CD14-positive monocyte (primary cell): ENCODE results near the gene WEE1. TPM values are rescaled to one million over a fixed set of nuclear protein-coding genes. Genes with fewer than 3 reads are reported as not detected.

Experiments
- DNase-seq, 3 donors: peaks; one replicate each; pipeline ENCODE4 v3.0.0-alpha.2; 2011 to 2022
- H2AFZ ChIP-seq: 2 replicates; pipeline ENCODE4 v1.6.0; 2012; ENCODE audit warnings: mild to moderate bottlenecking, low read depth, low read length, inconsistent platforms; ENCODE audit not compliant: insufficient read depth, poor library complexity, severe bottlenecking
- H3K27ac ChIP-seq, 2 donors: 1 replicate in 1 of 2; 2 replicates in 1 of 2; pipeline ENCODE4 v1.5.1; 2012 to 2013; ENCODE audit warnings: low read length in 2 of 2, control low read depth in 1 of 2, inconsistent platforms in 1 of 2, low read depth in 1 of 2, mild to moderate bottlenecking in 1 of 2
- H3K27me3 ChIP-seq, 2 donors: one replicate each; pipeline versions ENCODE4 v1.6.0 to v1.6.1; 2011 to 2013; ENCODE audit warnings: low read length in 2 of 2; ENCODE audit not compliant: control insufficient read depth in 2 of 2, insufficient read depth in 2 of 2
- H3K36me3 ChIP-seq, 2 donors: replicated peaks in 1 of 2; 1 replicate in 1 of 2; 2 replicates in 1 of 2; pipeline versions ENCODE4 v1.5.1 to v1.6.1; 2012 to 2013; ENCODE audit warnings: low read length in 2 of 2, control low read depth in 1 of 2, inconsistent platforms in 1 of 2, mild to moderate bottlenecking in 1 of 2; ENCODE audit not compliant: insufficient read depth in 2 of 2, control insufficient read depth in 1 of 2
- H3K4me1 ChIP-seq, 2 donors: 1 replicate in 1 of 2; 2 replicates in 1 of 2; pipeline versions ENCODE4 v1.5.1 to v1.6.1; 2012 to 2013; ENCODE audit warnings: low read length in 2 of 2, control low read depth in 1 of 2, inconsistent platforms in 1 of 2, mild to moderate bottlenecking in 1 of 2, moderate library complexity in 1 of 2; ENCODE audit not compliant: insufficient read depth in 2 of 2, control insufficient read depth in 1 of 2
- H3K4me2 ChIP-seq: replicated peaks from 2 replicates; pipeline ENCODE3; 2012; ENCODE audit warnings: low read length, moderate library complexity, mild to moderate bottlenecking; ENCODE audit not compliant: poor library complexity, severe bottlenecking; ENCODE audit errors: extremely low read depth
- H3K4me3 ChIP-seq, 3 experiments: fragments of 200-600 bp in 1 of 3; sonication (generic) in 1 of 3; replicated peaks in 1 of 3; 1 replicate in 2 of 3; 2 replicates in 1 of 3; pipeline ENCODE4 v1.5.1; 2011 to 2013; ENCODE audit warnings: low read length in 3 of 3, mild to moderate bottlenecking in 3 of 3, control low read depth in 2 of 3, low read depth in 2 of 3, inconsistent platforms in 1 of 3, moderate library complexity in 1 of 3
- H3K79me2 ChIP-seq: 2 replicates; pipeline ENCODE4 v1.6.0; 2012; ENCODE audit warnings: mild to moderate bottlenecking, control low read depth, inconsistent platforms, low read length, moderate library complexity; ENCODE audit not compliant: insufficient read depth
- H3K9ac ChIP-seq: 2 replicates; pipeline ENCODE4 v1.6.0; 2017; ENCODE audit warnings: low read length, mild to moderate bottlenecking; ENCODE audit not compliant: insufficient read depth, poor library complexity, severe bottlenecking
- H3K9me3 ChIP-seq, 2 donors: replicated peaks in 1 of 2; 1 replicate in 1 of 2; 2 replicates in 1 of 2; pipeline versions ENCODE4 v1.5.1 to v1.6.1; 2012 to 2013; ENCODE audit warnings: low read length in 2 of 2, control low read depth in 1 of 2; ENCODE audit not compliant: control insufficient read depth in 1 of 2, insufficient read depth in 1 of 2
- H4K20me1 ChIP-seq: 2 replicates; pipeline ENCODE4 v1.6.0; 2012; ENCODE audit warnings: mild to moderate bottlenecking, low read length, control low read depth, moderate library complexity; ENCODE audit not compliant: insufficient read depth
- H3K27ac Mint-ChIP-seq, 7 donors: one replicate each; pipeline ENCODE4 v1.8.0; 2020; ENCODE audit warnings: mild to moderate bottlenecking in 7 of 7, mixed read lengths in 7 of 7, moderate library complexity in 6 of 7, inconsistent platforms in 2 of 7
- H3K27me3 Mint-ChIP-seq, 3 donors: one replicate each; pipeline ENCODE4 v1.8.0; 2021 to 2022; ENCODE audit warnings: low read depth in 3 of 3, mild to moderate bottlenecking in 3 of 3, mixed read lengths in 3 of 3, moderate library complexity in 3 of 3, inconsistent platforms in 1 of 3
- H3K36me3 Mint-ChIP-seq, 2 donors: one replicate each; pipeline ENCODE4 v1.8.0; 2020; ENCODE audit warnings: mixed read lengths in 2 of 2, inconsistent platforms in 1 of 2, mild to moderate bottlenecking in 1 of 2
- H3K4me1 Mint-ChIP-seq: one replicate; pipeline ENCODE4 v1.8.0; 2020; ENCODE audit warnings: mild to moderate bottlenecking, mixed read lengths
- H3K4me3 Mint-ChIP-seq, 2 donors: one replicate each; pipeline ENCODE4 v1.8.0; 2020; ENCODE audit warnings: mild to moderate bottlenecking in 2 of 2, mixed read lengths in 2 of 2, moderate library complexity in 1 of 2
- H3K9me3 Mint-ChIP-seq, 7 donors: one replicate each; pipeline ENCODE4 v1.8.0; 2020 to 2022; ENCODE audit warnings: mixed read lengths in 7 of 7, mild to moderate bottlenecking in 6 of 7, moderate library complexity in 6 of 7, inconsistent platforms in 2 of 7
- CTCF ChIP-seq: fragments of 200-600 bp; IDR thresholded peaks from one replicate; pipeline ENCODE4 v1.8.0; 2022; ENCODE audit warnings: antibody characterized with exemption, mild to moderate bottlenecking
- WGBS: methylation state at CpG from one replicate; pipeline ENCODE4 v1.1.5; 2013; ENCODE audit warnings: missing lambda C conversion rate; ENCODE audit not compliant: insufficient coverage; 5-methylcytosine and 5-hydroxymethylcytosine counted together
- intact Hi-C, 2 donors: fragments of 100-400 bp; cut with micrococcal nuclease; formaldehyde crosslinking; loops; one replicate each; pipeline versions ENCODE4 v1.15.0 to v1.15.1; 2023
- polyA plus RNA-seq, 3 donors: library from polyadenylated mRNA; depleted of rRNA in 1 of 3; unstranded in 2 of 3; stranded (reverse) in 1 of 3; fragments of 300-500 nt in 2 of 3; fragments of >200 nt in 1 of 3; fragmentation: Illumina TruSeq in 2 of 3; gene quantifications; 1 replicate in 2 of 3; 2 replicates in 1 of 3; pipeline ENCODE4 v1.2.3, GENCODE V29; 2012 to 2021

WEE1 gene
- polyA plus RNA-seq, 3 donors, result 0.05 to 0.41 (median 0.22) TPM

GRCh38 chr11:9568854-9569587 lies 4.4 kb upstream of the WEE1 start:
- TF ChIP-seq CTCF, result no peak
- H3K4me3 ChIP-seq, result no peak overlapping the region
- peak overlapping the region in 6 of 7 donors; percentile 69 to 88 (median 78) for H3K27ac Mint-ChIP-seq
- WGBS, result 46% methylated on average over 3 of the region's 7 CpGs
- H3K4me2 ChIP-seq, result no peak overlapping the region
- H3K36me3 ChIP-seq, result no peaks in the 10 kb centered on the region
- H3K4me1 Mint-ChIP-seq, result peaks cover 18% of the 10 kb centered on the region
- H3K9me3 ChIP-seq, result no peaks in the 10 kb centered on the region
- DNase-seq, result peak; percentile 16 to 49 (median 42)
- no peaks in the 10 kb centered on the region for H3K27me3 ChIP-seq
- no peak overlapping the region for H2AFZ ChIP-seq
- intact Hi-C loops, result no loop called here
- no peak overlapping the region for H3K4me3 Mint-ChIP-seq
- H3K79me2 ChIP-seq, result peaks cover 4% of the 10 kb centered on the region
- H3K4me1 ChIP-seq, result peaks cover 5 to 11% of the 10 kb centered on the region in 2 donors
- no peaks in the 10 kb centered on the region for H3K9me3 Mint-ChIP-seq
- H3K9ac ChIP-seq, result no peak overlapping the region
- H3K36me3 Mint-ChIP-seq, result no peaks in the 10 kb centered on the region
- no peaks in the 10 kb centered on the region for H4K20me1 ChIP-seq
- H3K27ac ChIP-seq, result no peak overlapping the region
- H3K27me3 Mint-ChIP-seq, result peaks cover 0 to 3% (median 0%) of the 10 kb centered on the region in 3 donors

- Histone ChIP-seq H3K4me3 (no peak overlapping the region), H4K20me1 (no peaks in the 10 kb centered on the region), H3K4me2 (no peak overlapping the region), H2AFZ (no peak overlapping the region), H3K36me3 (no peaks in the 10 kb centered on the region), H3K9me3 (no peaks in the 10 kb centered on the region), H3K27ac (no peak overlapping the region), H3K4me1 (peaks cover 5 to 11% of the 10 kb centered on the region in 2 donors), H3K9ac (no peak overlapping the region), H3K27me3 (no peaks in the 10 kb centered on the region), H3K79me2 (peaks cover 11% of the 10 kb centered on the region)
- no peak for DNase-seq
- no CpG with 5 or more reads among the region's 5 CpGs for WGBS
- intact Hi-C loops, result loop anchor here in 1 of 2 donors (5.0 to 10.0 kb wide), 3 partner anchors 32 to 185 kb away; partner anchors contain the start of gene SWAP70
- no peak for TF ChIP-seq CTCF
- H3K4me3 Mint-ChIP-seq, result no peak overlapping the region
- no peaks in the 10 kb centered on the region for H3K36me3 Mint-ChIP-seq
- no peaks in the 10 kb centered on the region for H3K9me3 Mint-ChIP-seq
- peak overlapping the region in 3 of 7 donors; percentile 69 to 88 (median 78) for H3K27ac Mint-ChIP-seq
- peaks cover 19% of the 10 kb centered on the region for H3K4me1 Mint-ChIP-seq
- H3K27me3 Mint-ChIP-seq, result peaks cover 0 to 3% (median 0%) of the 10 kb centered on the region in 3 donors
These were observed 3.8 kb upstream of the WEE1 start for GRCh38 chr11:9569588-9570164.
